OCI-LY1 (cell line): ENCODE measurements around the gene SSBP2.

Experiments
- CTCF ChIP-seq: fragments of 200-600 bp; sonication (generic), shearing (Covaris generic); IDR thresholded peaks from 2 replicates; pipeline ENCODE4 v1.5.1; 2017; ENCODE audit warnings: mild to moderate bottlenecking, antibody characterized with exemption, low read length, moderate library complexity, mixed read lengths
- EZH2 ChIP-seq: fragments of 200-600 bp; sonication (generic), shearing (Covaris generic); IDR thresholded peaks from 2 replicates; pipeline ENCODE4 v1.8.0; 2017; ENCODE audit warnings: borderline replicate concordance, mixed run types, mild to moderate bottlenecking, antibody characterized with exemption, low read length, moderate library complexity, mixed read lengths

GRCh38 chr5:81754621-81755020, 3.7 kb upstream of the SSBP2 start:
- TF ChIP-seq CTCF (no peak), EZH2 (no peak)
